ENCODE measurements around the gene CCL14. TPM values are rescaled to one million over a fixed set of nuclear protein-coding genes. Genes with fewer than 3 reads are reported as not detected.
A peak's percentile ranks its signal among the peaks of the same experiment; 100 is the strongest.

CCL14 gene
- total and polyA plus RNA-seq, 2 of the 13 experiments (the other 11 are each of a cell fraction or from before 2014, with no cell fraction given) = 1.1 to 1.7 TPM

DNA sequence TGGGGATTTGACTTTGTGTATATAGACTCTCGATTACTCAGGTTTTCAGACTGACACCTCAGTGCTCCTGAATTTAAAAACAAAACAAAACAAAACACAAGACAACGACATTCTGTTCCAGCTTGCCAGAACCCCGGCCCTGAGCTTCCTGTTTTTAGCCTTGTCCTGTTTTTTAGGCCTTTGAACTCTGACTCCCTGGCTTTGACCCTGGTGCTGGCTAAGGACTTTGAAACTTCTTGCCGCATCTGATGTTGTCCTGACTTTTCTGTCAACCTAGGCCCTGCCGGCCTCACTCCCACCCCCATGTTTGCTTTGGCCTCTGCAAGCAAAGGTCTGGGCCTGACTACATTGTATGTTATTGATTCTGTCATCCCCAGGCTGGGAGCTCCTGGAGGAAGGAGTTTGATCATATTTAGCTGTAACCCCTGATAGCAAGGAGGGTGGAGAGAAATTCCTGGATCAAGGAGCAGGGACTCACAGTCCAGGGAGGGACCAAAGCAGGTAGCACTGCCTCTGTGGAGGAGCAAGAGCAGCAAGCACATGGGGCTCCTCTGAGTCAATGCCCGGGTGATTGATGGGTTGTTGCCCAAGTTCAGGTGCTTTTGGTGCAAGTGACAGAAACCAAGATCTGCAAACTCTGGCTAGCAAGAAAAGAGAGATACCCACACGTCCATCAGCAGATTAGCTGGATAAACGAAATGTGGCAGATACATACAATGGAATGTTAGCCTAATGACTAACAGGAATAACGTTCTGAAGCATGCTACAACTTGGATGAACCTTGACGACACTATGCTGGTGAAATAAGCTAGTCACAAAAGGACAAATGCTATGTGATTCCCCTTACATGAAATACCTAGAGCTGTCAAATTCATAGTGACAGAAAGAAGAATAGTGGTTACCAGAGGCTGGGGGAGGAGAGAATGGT is 12.9 kb downstream of the CCL14 start (continued):
- TF ChIP-seq, protein P1, sequence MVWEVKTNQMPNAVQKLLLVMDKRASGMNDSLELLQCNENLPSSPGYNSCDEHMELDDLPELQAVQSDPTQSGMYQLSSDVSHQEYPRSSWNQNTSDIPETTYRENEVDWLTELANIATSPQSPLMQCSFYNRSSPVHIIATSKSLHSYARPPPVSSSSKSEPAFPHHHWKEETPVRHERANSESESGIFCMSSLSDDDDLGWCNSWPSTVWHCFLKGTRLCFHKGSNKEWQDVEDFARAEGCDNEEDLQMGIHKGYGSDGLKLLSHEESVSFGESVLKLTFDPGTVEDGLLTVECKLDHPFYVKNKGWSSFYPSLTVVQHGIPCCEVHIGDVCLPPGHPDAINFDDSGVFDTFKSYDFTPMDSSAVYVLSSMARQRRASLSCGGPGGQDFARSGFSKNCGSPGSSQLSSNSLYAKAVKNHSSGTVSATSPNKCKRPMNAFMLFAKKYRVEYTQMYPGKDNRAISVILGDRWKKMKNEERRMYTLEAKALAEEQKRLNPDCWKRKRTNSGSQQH (CRISPR knock-in tag; IDR thresholded peaks at IDR 0.05; ENCODE audit: low read depth) = peak; percentile 33; the same call in 1 of the 2 replicates
- TF ChIP-seq REXO4 (CRISPR knock-in tag; IDR thresholded peaks at IDR 0.05; ENCODE audit: borderline replicate concordance) = no peak
- TF ChIP-seq CHD2 (IDR thresholded peaks at IDR 0.05; ENCODE audit: low read depth, low read length) = peak; percentile 40; the same call in 1 of the 2 replicates
- peak; percentile 84 for TF ChIP-seq XRCC5 (optimal IDR thresholded peaks at IDR 0.05; ENCODE audit: low read length)
- TF ChIP-seq ZNF605 (CRISPR knock-in tag; IDR thresholded peaks at IDR 0.05) = peak; percentile 66
- TF ChIP-seq HMG20B (CRISPR knock-in tag; conservative IDR thresholded peaks at IDR 0.05) = peak; percentile 83
- no peak for TF ChIP-seq ZNF20 (CRISPR knock-in tag; IDR thresholded peaks at IDR 0.05)
- TF ChIP-seq IRF2 (CRISPR knock-in tag; IDR thresholded peaks at IDR 0.05) = peak; percentile 94
- no peak for TF ChIP-seq ZSCAN12 (CRISPR knock-in tag; IDR thresholded peaks at IDR 0.05)
- no peak for TF ChIP-seq ZSCAN25 (CRISPR knock-in tag; IDR thresholded peaks at IDR 0.05)
- TF ChIP-seq ZNF256 (CRISPR knock-in tag; conservative IDR thresholded peaks at IDR 0.05) = no peak
- TF ChIP-seq, protein P2, sequence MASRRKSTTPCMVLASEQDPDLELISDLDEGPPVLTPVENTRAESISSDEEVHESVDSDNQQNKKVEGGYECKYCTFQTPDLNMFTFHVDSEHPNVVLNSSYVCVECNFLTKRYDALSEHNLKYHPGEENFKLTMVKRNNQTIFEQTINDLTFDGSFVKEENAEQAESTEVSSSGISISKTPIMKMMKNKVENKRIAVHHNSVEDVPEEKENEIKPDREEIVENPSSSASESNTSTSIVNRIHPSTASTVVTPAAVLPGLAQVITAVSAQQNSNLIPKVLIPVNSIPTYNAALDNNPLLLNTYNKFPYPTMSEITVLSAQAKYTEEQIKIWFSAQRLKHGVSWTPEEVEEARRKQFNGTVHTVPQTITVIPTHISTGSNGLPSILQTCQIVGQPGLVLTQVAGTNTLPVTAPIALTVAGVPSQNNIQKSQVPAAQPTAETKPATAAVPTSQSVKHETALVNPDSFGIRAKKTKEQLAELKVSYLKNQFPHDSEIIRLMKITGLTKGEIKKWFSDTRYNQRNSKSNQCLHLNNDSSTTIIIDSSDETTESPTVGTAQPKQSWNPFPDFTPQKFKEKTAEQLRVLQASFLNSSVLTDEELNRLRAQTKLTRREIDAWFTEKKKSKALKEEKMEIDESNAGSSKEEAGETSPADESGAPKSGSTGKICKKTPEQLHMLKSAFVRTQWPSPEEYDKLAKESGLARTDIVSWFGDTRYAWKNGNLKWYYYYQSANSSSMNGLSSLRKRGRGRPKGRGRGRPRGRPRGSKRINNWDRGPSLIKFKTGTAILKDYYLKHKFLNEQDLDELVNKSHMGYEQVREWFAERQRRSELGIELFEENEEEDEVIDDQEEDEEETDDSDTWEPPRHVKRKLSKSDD (CRISPR knock-in tag; IDR thresholded peaks at IDR 0.05; ENCODE audit: low read depth) = 0 out of 2 replicates have a peak, but pooled peaks have one; percentile 58
- TF ChIP-seq, protein P3, sequence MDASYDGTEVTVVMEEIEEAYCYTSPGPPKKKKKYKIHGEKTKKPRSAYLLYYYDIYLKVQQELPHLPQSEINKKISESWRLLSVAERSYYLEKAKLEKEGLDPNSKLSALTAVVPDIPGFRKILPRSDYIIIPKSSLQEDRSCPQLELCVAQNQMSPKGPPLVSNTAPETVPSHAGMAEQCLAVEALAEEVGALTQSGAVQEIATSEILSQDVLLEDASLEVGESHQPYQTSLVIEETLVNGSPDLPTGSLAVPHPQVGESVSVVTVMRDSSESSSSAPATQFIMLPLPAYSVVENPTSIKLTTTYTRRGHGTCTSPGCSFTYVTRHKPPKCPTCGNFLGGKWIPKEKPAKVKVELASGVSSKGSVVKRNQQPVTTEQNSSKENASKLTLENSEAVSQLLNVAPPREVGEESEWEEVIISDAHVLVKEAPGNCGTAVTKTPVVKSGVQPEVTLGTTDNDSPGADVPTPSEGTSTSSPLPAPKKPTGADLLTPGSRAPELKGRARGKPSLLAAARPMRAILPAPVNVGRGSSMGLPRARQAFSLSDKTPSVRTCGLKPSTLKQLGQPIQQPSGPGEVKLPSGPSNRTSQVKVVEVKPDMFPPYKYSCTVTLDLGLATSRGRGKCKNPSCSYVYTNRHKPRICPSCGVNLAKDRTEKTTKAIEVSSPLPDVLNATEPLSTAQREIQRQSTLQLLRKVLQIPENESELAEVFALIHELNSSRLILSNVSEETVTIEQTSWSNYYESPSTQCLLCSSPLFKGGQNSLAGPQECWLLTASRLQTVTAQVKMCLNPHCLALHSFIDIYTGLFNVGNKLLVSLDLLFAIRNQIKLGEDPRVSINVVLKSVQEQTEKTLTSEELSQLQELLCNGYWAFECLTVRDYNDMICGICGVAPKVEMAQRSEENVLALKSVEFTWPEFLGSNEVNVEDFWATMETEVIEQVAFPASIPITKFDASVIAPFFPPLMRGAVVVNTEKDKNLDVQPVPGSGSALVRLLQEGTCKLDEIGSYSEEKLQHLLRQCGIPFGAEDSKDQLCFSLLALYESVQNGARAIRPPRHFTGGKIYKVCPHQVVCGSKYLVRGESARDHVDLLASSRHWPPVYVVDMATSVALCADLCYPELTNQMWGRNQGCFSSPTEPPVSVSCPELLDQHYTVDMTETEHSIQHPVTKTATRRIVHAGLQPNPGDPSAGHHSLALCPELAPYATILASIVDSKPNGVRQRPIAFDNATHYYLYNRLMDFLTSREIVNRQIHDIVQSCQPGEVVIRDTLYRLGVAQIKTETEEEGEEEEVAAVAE (CRISPR knock-in tag; IDR thresholded peaks at IDR 0.05; ENCODE audit: borderline replicate concordance) = peak; percentile 81
- no peak; the same call in 1 of the 2 replicates for TF ChIP-seq FOXC1 (CRISPR knock-in tag; IDR thresholded peaks at IDR 0.05; ENCODE audit: borderline replicate concordance)
- peak; percentile 91 for TF ChIP-seq GATAD2A (CRISPR knock-in tag; IDR thresholded peaks at IDR 0.05)
- TF ChIP-seq CBX5 (CRISPR knock-in tag; IDR thresholded peaks at IDR 0.05; ENCODE audit: borderline replicate concordance) = peak; percentile 89; the same call in 1 of the 2 replicates
- TF ChIP-seq POGZ (CRISPR knock-in tag; IDR thresholded peaks at IDR 0.05) = peak; percentile 76
- TF ChIP-seq ZNF850 (CRISPR knock-in tag; conservative IDR thresholded peaks at IDR 0.05) = no peak
- TF ChIP-seq RBFOX2 (IDR thresholded peaks at IDR 0.05; ENCODE audit: low read depth, low read length) = peak; percentile 23; the same call in 1 of the 2 replicates
- TF ChIP-seq IKZF4 (CRISPR knock-in tag; IDR thresholded peaks at IDR 0.05; ENCODE audit: borderline replicate concordance, low read depth, not compliant biosample characterization) = no peak
- no peak for TF ChIP-seq ZNF619 (CRISPR knock-in tag; IDR thresholded peaks at IDR 0.05)
- peak; percentile 69 for TF ChIP-seq CEBPG (CRISPR knock-in tag; IDR thresholded peaks at IDR 0.05)
